Endodermal cell (in vitro differentiated cells): Measurements from ENCODE around the gene DNAJC17. TPM values are rescaled to one million over a fixed set of nuclear protein-coding genes. Genes with fewer than 3 reads are reported as not detected.

Experiments
- DNase-seq: peaks from one replicate; pipeline ENCODE4 v3.0.0-alpha.2; 2017
- H3K27ac ChIP-seq: 2 replicates; pipeline ENCODE4 v1.5.1; 2013; ENCODE audit warnings: mild to moderate bottlenecking, low read depth, low read length, moderate library complexity
- H3K27me3 ChIP-seq: 2 replicates; pipeline ENCODE4 v1.6.1; 2013; ENCODE audit warnings: mild to moderate bottlenecking, low read length, moderate library complexity; ENCODE audit not compliant: insufficient read depth, control insufficient read depth, poor library complexity, severe bottlenecking
- H3K36me3 ChIP-seq: 2 replicates; pipeline ENCODE4 v1.7.0; 2013; ENCODE audit warnings: mild to moderate bottlenecking, low read length, moderate library complexity; ENCODE audit not compliant: control insufficient read depth, insufficient read depth
- H3K4me1 ChIP-seq: one replicate; pipeline ENCODE4 v1.7.0; 2013; ENCODE audit warnings: low read length; ENCODE audit not compliant: control insufficient read depth, insufficient read depth
- H3K4me3 ChIP-seq: 2 replicates; pipeline ENCODE4 v1.5.1; 2013; ENCODE audit warnings: mild to moderate bottlenecking, low read length, moderate library complexity
- H3K9ac ChIP-seq: 2 replicates; pipeline ENCODE4 v1.6.1; 2013; ENCODE audit warnings: mild to moderate bottlenecking, low read length, moderate library complexity; ENCODE audit not compliant: poor library complexity, severe bottlenecking; ENCODE audit errors: extremely low read depth
- H3K9me3 ChIP-seq: 2 replicates; pipeline ENCODE4 v1.6.1; 2013; ENCODE audit warnings: mild to moderate bottlenecking, low read length, moderate library complexity; ENCODE audit not compliant: control insufficient read depth
- H3K27ac Mint-ChIP-seq: 2 replicates; pipeline ENCODE4 v1.8.0; 2020; ENCODE audit warnings: mixed read lengths
- H3K27me3 Mint-ChIP-seq: 2 replicates; pipeline ENCODE4 v1.8.0; 2021; ENCODE audit warnings: mild to moderate bottlenecking, mixed read lengths; ENCODE audit not compliant: insufficient read depth
- H3K36me3 Mint-ChIP-seq: 2 replicates; pipeline ENCODE4 v1.8.0; 2020; ENCODE audit warnings: low read depth, mixed read lengths
- H3K4me1 Mint-ChIP-seq: 2 replicates; pipeline ENCODE4 v1.8.0; 2020; ENCODE audit warnings: mixed read lengths
- H3K4me3 Mint-ChIP-seq: 2 replicates; pipeline ENCODE4 v1.8.0; 2020; ENCODE audit warnings: mild to moderate bottlenecking, moderate library complexity, mixed read lengths
- H3K9me3 Mint-ChIP-seq: 2 replicates; pipeline ENCODE4 v1.8.0; 2020; ENCODE audit warnings: mild to moderate bottlenecking, mixed read lengths
- WGBS, 2 experiments: methylation state at CpG; one replicate each; pipeline versions ENCODE4 v1.1.5 to v1.1.7; 2013; ENCODE audit warnings: missing lambda C conversion rate in 2 of 2, mixed read lengths in 1 of 2; ENCODE audit not compliant: insufficient coverage in 1 of 2, insufficient read length in 1 of 2; 5-methylcytosine and 5-hydroxymethylcytosine counted together
- total RNA-seq, 2 donors: library from RNA; stranded (reverse); fragmentation: NEBNext Ultra II Directional in 1 of 2; extraction: Animal tissue kit (Norgen Biotek cat#: 25700) in 1 of 2; gene quantifications; 2 replicates in 1 of 2; 3 replicates in 1 of 2; pipeline ENCODE4 v1.2.1, GENCODE V29; 2021
- TF ChIP-seq, protein P1 (sequence below): fragments of 200-600 bp; sonication (generic); conservative IDR thresholded peaks from 2 replicates; pipeline ENCODE4 v1.5.0; 2021; ENCODE audit warnings: antibody characterized with exemption, mild to moderate bottlenecking

The DNAJC17 gene
- total RNA-seq, 2 donors from 2014 or later = 34.0 to 41.0 TPM

DNA sequence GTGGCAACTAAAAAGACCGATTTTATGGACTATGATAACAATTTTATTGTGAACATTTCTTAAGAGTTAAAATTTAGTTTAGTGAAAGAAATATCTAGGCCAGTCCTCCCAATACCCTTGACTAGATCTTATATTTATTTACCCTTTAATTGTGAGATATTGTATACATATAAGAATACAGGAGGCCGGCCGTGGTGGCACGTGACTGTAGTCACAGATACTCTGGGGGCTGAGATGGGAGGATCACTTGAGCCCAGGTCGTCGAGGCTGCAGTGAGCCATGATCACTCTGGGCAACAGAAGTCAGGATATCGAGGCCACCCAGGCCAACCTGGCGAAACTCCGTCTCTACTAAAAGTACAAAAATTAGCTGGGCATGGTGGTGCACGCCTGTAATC, 51.5 kb downstream of the DNAJC17 start:
- Mint-ChIP-seq H3K4me3 (peak overlapping the region; percentile 89), H3K4me1 (peaks cover 9% of the 10 kb centered on the region), H3K9me3 (no peaks in the 10 kb centered on the region), H3K36me3 (peaks cover 7% of the 10 kb centered on the region), H3K27me3 (no peaks in the 10 kb centered on the region), H3K27ac (peak overlapping the region; percentile 99)
- DNase-seq = no peak
- Histone ChIP-seq H3K27ac (peak overlapping the region; percentile 91), H3K9ac (peak overlapping the region; percentile 79), H3K4me3 (peak overlapping the region; percentile 86), H3K9me3 (no peaks in the 10 kb centered on the region), H3K4me1 (no peaks in the 10 kb centered on the region), H3K27me3 (no peaks in the 10 kb centered on the region), H3K36me3 (peaks cover 22% of the 10 kb centered on the region)
- TF ChIP-seq, protein P1, sequence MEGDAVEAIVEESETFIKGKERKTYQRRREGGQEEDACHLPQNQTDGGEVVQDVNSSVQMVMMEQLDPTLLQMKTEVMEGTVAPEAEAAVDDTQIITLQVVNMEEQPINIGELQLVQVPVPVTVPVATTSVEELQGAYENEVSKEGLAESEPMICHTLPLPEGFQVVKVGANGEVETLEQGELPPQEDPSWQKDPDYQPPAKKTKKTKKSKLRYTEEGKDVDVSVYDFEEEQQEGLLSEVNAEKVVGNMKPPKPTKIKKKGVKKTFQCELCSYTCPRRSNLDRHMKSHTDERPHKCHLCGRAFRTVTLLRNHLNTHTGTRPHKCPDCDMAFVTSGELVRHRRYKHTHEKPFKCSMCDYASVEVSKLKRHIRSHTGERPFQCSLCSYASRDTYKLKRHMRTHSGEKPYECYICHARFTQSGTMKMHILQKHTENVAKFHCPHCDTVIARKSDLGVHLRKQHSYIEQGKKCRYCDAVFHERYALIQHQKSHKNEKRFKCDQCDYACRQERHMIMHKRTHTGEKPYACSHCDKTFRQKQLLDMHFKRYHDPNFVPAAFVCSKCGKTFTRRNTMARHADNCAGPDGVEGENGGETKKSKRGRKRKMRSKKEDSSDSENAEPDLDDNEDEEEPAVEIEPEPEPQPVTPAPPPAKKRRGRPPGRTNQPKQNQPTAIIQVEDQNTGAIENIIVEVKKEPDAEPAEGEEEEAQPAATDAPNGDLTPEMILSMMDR = no peak
- 92 to 93% methylated on average over 2 to 10 of the region's 10 CpGs for WGBS, 2 experiments

DNA sequence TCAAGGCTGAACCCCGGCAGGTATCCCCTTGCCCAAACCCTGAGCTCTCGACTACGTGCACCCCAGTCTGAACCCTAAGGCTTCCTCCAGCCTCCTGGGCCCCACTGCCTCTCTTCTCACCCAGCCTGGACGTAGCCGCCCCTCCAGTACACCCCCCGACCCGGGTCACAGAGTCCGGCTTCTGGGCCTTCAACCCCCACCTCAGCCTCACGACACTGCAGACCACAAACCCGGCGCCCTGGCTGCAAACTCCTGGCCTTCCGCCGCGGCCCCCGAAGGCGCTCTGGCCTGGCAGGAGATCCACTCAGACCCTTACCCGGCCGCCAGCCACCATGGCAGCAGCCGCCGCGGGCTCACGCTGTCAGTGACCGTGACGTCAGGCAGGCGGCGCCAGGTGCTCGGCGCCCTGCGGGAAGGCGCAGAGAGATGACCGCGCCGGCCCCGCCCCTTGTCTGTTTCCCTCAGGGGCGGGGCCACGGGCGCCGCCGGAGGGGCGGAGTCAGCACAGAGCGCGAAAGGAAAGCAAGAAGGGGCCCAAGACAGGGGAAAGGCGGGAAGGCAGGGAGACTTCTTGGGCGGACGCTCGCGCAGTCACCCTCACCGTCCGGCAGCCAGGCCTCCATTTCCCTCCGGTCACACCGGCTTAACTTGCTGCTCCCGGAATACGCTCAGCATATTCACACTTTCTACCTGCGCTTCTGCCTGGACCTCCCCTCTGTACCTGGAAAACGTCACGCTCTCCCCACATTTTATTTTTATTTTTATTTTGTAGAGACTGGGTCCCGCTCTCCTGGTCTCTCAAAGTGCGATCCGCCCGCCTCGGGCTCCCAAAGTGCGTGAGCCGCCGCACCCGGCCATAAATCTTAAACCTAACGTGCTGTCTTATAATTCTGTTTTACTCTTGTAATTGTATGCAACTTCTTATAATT, 52.1 kb downstream of the DNAJC17 start, which contains the start of gene RMDN3:
Gene RMDN3 (minus strand): TSS at position 372 of the 929 bp plus-strand sequence. CDS start 471 bp downstream, outside the sequence.
- Mint-ChIP-seq H3K4me3 (peak within 1 kb of the TSS; percentile 89), H3K27me3 (no peaks in the 10 kb centered on the region), H3K9me3 (no peaks in the 10 kb centered on the region), H3K36me3 (peaks cover 13% of the 10 kb centered on the region), H3K4me1 (peaks cover 9% of the 10 kb centered on the region), H3K27ac (peak within 1 kb of the TSS; percentile 99)
- Histone ChIP-seq H3K36me3 (peaks cover 28% of the 10 kb centered on the region), H3K4me1 (no peaks in the 10 kb centered on the region), H3K9ac (peak within 1 kb of the TSS; percentile 79), H3K27ac (peak within 1 kb of the TSS; percentile 92), H3K9me3 (no peaks in the 10 kb centered on the region), H3K4me3 (peak within 1 kb of the TSS; percentile 86), H3K27me3 (no peaks in the 10 kb centered on the region)
- TF ChIP-seq, protein P1 = no peak
- DNase-seq = peak; percentile 98
- 3 to 6% methylated on average over 28 to 66 of the region's 66 CpGs for WGBS, 2 experiments

DNA sequence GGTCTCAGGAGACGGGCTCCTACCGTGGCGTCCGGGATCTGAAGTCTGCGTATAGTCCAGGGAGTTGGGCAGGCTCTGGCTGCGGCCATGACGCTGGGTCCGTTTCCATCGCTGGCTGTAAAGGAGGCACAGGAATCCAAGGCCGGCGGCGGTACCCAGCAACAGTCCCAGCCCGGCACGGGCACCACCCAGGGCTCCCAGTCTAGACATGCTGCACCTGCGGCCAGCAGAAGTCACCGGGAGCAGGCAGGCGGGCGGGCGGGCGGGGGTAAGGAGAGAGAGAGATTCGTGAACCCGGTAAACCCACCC, 52.7 kb downstream of the DNAJC17 start:
- Histone ChIP-seq H3K4me3 (peak overlapping the region; percentile 86), H3K27ac (peak overlapping the region; percentile 92), H3K27me3 (no peaks in the 10 kb centered on the region), H3K4me1 (no peaks in the 10 kb centered on the region), H3K9me3 (no peaks in the 10 kb centered on the region), H3K36me3 (peaks cover 33% of the 10 kb centered on the region), H3K9ac (peak overlapping the region; percentile 69)
- Mint-ChIP-seq H3K4me3 (peak overlapping the region; percentile 89), H3K9me3 (no peaks in the 10 kb centered on the region), H3K27me3 (no peaks in the 10 kb centered on the region), H3K36me3 (peaks cover 16% of the 10 kb centered on the region), H3K4me1 (peaks cover 9% of the 10 kb centered on the region), H3K27ac (peak overlapping the region; percentile 91)
- WGBS, 2 experiments = 4 to 9% methylated on average over 14 to 22 of the region's 22 CpGs
- peak; percentile 66 for DNase-seq
- TF ChIP-seq, protein P1 = no peak
